Neural cell (in vitro differentiated cells): ENCODE results near the gene TMCC1.

Experiments
- CTCF ChIP-seq: fragments of 450-650 bp; IDR thresholded peaks from 2 replicates; pipeline ENCODE4 v1.5.1; 2014; ENCODE audit warnings: antibody characterized with exemption, mild to moderate bottlenecking, moderate library complexity; ENCODE audit not compliant: poor library complexity, severe bottlenecking
- EP300 ChIP-seq: fragments of 450-650 bp; conservative IDR thresholded peaks from 2 replicates; pipeline ENCODE4 v1.6.1; 2014; ENCODE audit warnings: antibody characterized with exemption, mild to moderate bottlenecking, moderate library complexity; ENCODE audit not compliant: poor library complexity, severe bottlenecking
- POLR2AphosphoS5 ChIP-seq: IDR thresholded peaks from 2 replicates; pipeline ENCODE4 v1.6.1; 2012

- TF ChIP-seq CTCF (no peak), POLR2AphosphoS5 (peak; percentile 73), EP300 (no peak)
Observed at GRCh38 chr3:129893581-129894070, at the start of gene TMCC1.
